PFSK-1 (cell line): ENCODE results near the gene SIL1.

Experiments
- FOXP2 ChIP-seq: optimal IDR thresholded peaks from 2 replicates; pipeline ENCODE3; 2011; ENCODE audit warnings: borderline replicate concordance, control low read depth, inconsistent platforms; ENCODE audit not compliant: insufficient read depth; ENCODE audit errors: extremely low read length, extremely low read depth
- POLR2AphosphoS5 ChIP-seq: IDR thresholded peaks from 2 replicates; pipeline ENCODE4 v1.6.1; 2012; ENCODE audit warnings: low read depth, mild to moderate bottlenecking, control low read depth, low read length, moderate library complexity
- REST ChIP-seq, 2 experiments: IDR thresholded peaks; 2 replicates each; pipeline versions ENCODE4 v1.6.1 to v1.8.0; 2011 to 2012; ENCODE audit warnings: low read depth in 2 of 2, low read length in 2 of 2, control low read depth in 1 of 2, inconsistent platforms in 1 of 2, mild to moderate bottlenecking in 1 of 2, moderate library complexity in 1 of 2; ENCODE audit not compliant: insufficient read depth in 1 of 2
- SIN3A ChIP-seq: IDR thresholded peaks from 2 replicates; pipeline ENCODE4 v1.6.1; 2012; ENCODE audit warnings: mild to moderate bottlenecking, low read length, moderate library complexity, borderline replicate concordance; ENCODE audit not compliant: insufficient read depth
- TAF1 ChIP-seq: IDR thresholded peaks from 2 replicates; pipeline ENCODE4 v1.6.1; 2012; ENCODE audit warnings: low read length, control low read depth, borderline replicate concordance; ENCODE audit not compliant: insufficient read depth

Gene SIL1

GRCh38 chr5:138925090-138925635, 273.0 kb downstream of the SIL1 start:
- no peak for TF ChIP-seq REST (IDR thresholded peaks at IDR 0.05; ENCODE audit: insufficient read depth in 1 of 2, low read depth in 2 of 2, low read length in 2 of 2)
- no peak for TF ChIP-seq TAF1
- TF ChIP-seq POLR2AphosphoS5: no peak
- TF ChIP-seq FOXP2: no peak
- no peak for TF ChIP-seq SIN3A

GRCh38 chr5:138922494-138922893, 275.7 kb downstream of the SIL1 start:
- no peak for TF ChIP-seq SIN3A
- no peak for TF ChIP-seq FOXP2
- TF ChIP-seq POLR2AphosphoS5: no peak
- TF ChIP-seq REST (IDR thresholded peaks at IDR 0.05; ENCODE audit: insufficient read depth in 1 of 2, low read depth in 2 of 2, low read length in 2 of 2): no peak
- no peak for TF ChIP-seq TAF1

GRCh38 chr5:138920181-138920580, 278.0 kb downstream of the SIL1 start:
- TF ChIP-seq POLR2AphosphoS5: no peak
- no peak for TF ChIP-seq TAF1
- no peak for TF ChIP-seq FOXP2
- no peak for TF ChIP-seq SIN3A
- no peak for TF ChIP-seq REST (IDR thresholded peaks at IDR 0.05; ENCODE audit: insufficient read depth in 1 of 2, low read depth in 2 of 2, low read length in 2 of 2)

GRCh38 chr5:138918686-138919085, 279.5 kb downstream of the SIL1 start:
- no peak for TF ChIP-seq POLR2AphosphoS5
- no peak for TF ChIP-seq TAF1
- no peak for TF ChIP-seq FOXP2
- no peak for TF ChIP-seq REST (IDR thresholded peaks at IDR 0.05; ENCODE audit: insufficient read depth in 1 of 2, low read depth in 2 of 2, low read length in 2 of 2)
- no peak for TF ChIP-seq SIN3A

GRCh38 chr5:138914338-138914737, 283.8 kb downstream of the SIL1 start:
- no peak for TF ChIP-seq SIN3A
- TF ChIP-seq TAF1: no peak
- no peak for TF ChIP-seq FOXP2
- no peak for TF ChIP-seq POLR2AphosphoS5
- TF ChIP-seq REST (IDR thresholded peaks at IDR 0.05; ENCODE audit: insufficient read depth in 1 of 2, low read depth in 2 of 2, low read length in 2 of 2): no peak
